CD8-positive, alpha-beta memory T cell (primary cell): ENCODE measurements around the gene TBC1D24. TPM values are rescaled to one million over a fixed set of nuclear protein-coding genes. Genes with fewer than 3 reads are reported as not detected.

Experiments used
- CTCF ChIA-PET: fragments of 350-600 bp; sonication (Branson Sonifier 250); formaldehyde crosslinking; loops from one replicate; lab custom pipeline; 2021; ENCODE audit warnings: antibody characterized with exemption; lab: Charles Lee
- POLR2A ChIA-PET: fragments of 350-600 bp; sonication (Branson Sonifier 250); formaldehyde crosslinking; loops from one replicate; lab custom pipeline; 2021; ENCODE audit warnings: antibody characterized with exemption; lab: Charles Lee
- DNase-seq, 5 donors: peaks; one replicate each; pipeline versions ENCODE4 v3.0.0 to v3.0.0-alpha.2; 2020 to 2022; ENCODE audit warnings: mixed read lengths in 1 of 5
- H3K27ac ChIP-seq: one replicate; pipeline ENCODE4 v1.7.0; 2013; ENCODE audit warnings: low read depth, mild to moderate bottlenecking, low read length, moderate library complexity
- H3K27me3 ChIP-seq: 2 replicates; pipeline ENCODE4 v1.7.0; 2013; ENCODE audit warnings: low read length, mild to moderate bottlenecking; ENCODE audit not compliant: insufficient read depth, poor library complexity, severe bottlenecking
- H3K36me3 ChIP-seq: 2 replicates; pipeline ENCODE4 v1.7.0; 2013; ENCODE audit warnings: mild to moderate bottlenecking, low read length, moderate library complexity; ENCODE audit not compliant: insufficient read depth
- H3K4me1 ChIP-seq: 2 replicates; pipeline ENCODE4 v1.7.0; 2013; ENCODE audit warnings: mild to moderate bottlenecking, low read length, moderate library complexity; ENCODE audit not compliant: insufficient read depth
- H3K4me3 ChIP-seq: 2 replicates; pipeline ENCODE4 v1.7.0; 2013; ENCODE audit warnings: mild to moderate bottlenecking, low read length
- H3K9me3 ChIP-seq: 2 replicates; pipeline ENCODE4 v1.7.0; 2013; ENCODE audit warnings: mild to moderate bottlenecking, low read length
- H3K27ac Mint-ChIP-seq, 8 donors: one replicate each; pipeline ENCODE4 v1.8.0; 2020 to 2021; ENCODE audit warnings: mixed read lengths in 8 of 8, mild to moderate bottlenecking in 6 of 8, inconsistent platforms in 3 of 8, moderate library complexity in 3 of 8
- H3K27me3 Mint-ChIP-seq, 2 donors: one replicate each; pipeline ENCODE4 v1.8.0; 2020 to 2021; ENCODE audit warnings: mixed read lengths in 2 of 2, mild to moderate bottlenecking in 1 of 2, moderate library complexity in 1 of 2
- H3K36me3 Mint-ChIP-seq, 3 donors: one replicate each; pipeline ENCODE4 v1.8.0; 2020 to 2021; ENCODE audit warnings: mixed read lengths in 3 of 3, inconsistent platforms in 1 of 3, mild to moderate bottlenecking in 1 of 3
- H3K4me1 Mint-ChIP-seq, 3 donors: one replicate each; pipeline ENCODE4 v1.8.0; 2020 to 2021; ENCODE audit warnings: mixed read lengths in 3 of 3, inconsistent platforms in 1 of 3, mild to moderate bottlenecking in 1 of 3
- H3K4me3 Mint-ChIP-seq, 7 donors: one replicate each; pipeline ENCODE4 v1.8.0; 2020 to 2021; ENCODE audit warnings: mixed read lengths in 7 of 7, mild to moderate bottlenecking in 6 of 7, moderate library complexity in 4 of 7, inconsistent platforms in 2 of 7
- H3K9me3 Mint-ChIP-seq, 5 donors: one replicate each; pipeline ENCODE4 v1.8.0; 2020 to 2022; ENCODE audit warnings: mixed read lengths in 5 of 5, mild to moderate bottlenecking in 3 of 5, moderate library complexity in 2 of 5, inconsistent platforms in 1 of 5
- polyA plus RNA-seq: library from polyadenylated mRNA; unstranded; fragments of 300-500 nt; fragmentation: Illumina TruSeq; gene quantifications from one replicate; pipeline ENCODE4 v1.2.3, GENCODE V29; 2021
- total RNA-seq, 2 experiments: library from RNA; stranded (reverse); gene quantifications; one replicate each; pipeline ENCODE4 v1.2.3, GENCODE V29; 2021

Gene TBC1D24
- total and polyA plus RNA-seq, 3 experiments from 2014 or later: 3.5 to 32.7 (median 28.3) TPM

DNA sequence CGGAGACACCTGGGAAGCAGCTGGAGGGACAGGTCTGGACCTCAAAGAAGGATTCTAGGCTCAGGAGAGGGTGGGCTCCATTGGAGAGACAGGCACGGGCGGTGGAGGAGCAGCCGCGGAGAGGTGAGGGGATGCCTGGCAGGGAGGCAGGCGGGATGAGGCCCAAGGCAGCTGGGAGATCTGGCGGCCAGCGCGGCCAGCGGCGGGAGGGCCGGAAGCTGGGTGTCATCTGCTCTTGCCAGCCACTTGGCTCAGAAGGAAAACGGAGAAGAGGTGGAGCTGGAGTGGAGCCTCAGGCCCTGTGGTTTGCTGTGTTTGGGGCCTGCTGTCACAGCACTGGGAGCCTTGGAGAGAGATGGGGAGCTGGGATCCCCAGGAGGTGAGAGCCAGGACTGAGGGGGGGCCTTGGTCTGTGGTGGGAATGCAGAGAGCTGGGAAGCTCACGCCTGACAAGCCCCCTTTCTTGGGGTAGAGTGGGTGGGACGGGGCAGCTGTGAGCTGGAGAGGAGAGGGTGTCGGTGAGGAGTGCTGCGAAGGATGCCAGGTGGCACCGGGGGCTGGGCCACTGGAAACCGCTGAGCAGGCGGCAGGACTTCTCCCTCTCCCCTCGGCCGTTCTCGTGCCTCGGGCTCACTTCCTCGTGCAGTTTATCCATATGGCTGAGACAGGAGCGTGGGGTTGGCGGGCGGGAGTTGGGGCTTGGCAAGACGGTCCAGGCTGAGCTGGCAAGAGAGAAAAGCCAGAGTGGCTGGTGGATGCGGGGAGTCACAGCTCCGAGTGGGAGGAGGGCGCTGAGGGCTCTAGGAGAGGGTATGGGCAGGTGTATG lies 8.0 kb downstream of the TBC1D24 start:
- no peaks in the 10 kb centered on the region for H3K9me3 Mint-ChIP-seq
- peaks cover 0 to 2% (median 0%) of the 10 kb centered on the region in 3 donors for H3K36me3 Mint-ChIP-seq
- H3K27ac Mint-ChIP-seq: peak overlapping the region in 5 of 8 donors; percentile 4 to 61 (median 60)
- Histone ChIP-seq H3K4me1 (peaks cover 14% of the 10 kb centered on the region), H3K4me3 (no peak overlapping the region), H3K36me3 (no peaks in the 10 kb centered on the region), H3K27me3 (no peaks in the 10 kb centered on the region), H3K9me3 (no peaks in the 10 kb centered on the region), H3K27ac (no peak overlapping the region)
- H3K4me3 Mint-ChIP-seq: peak overlapping the region in 1 of 7 donors; percentile 29
- DNase-seq: no peak
- peaks cover 13 to 28% (median 16%) of the 10 kb centered on the region in 3 donors for H3K4me1 Mint-ChIP-seq
- ChIA-PET POLR2A (no interaction called here), CTCF (interaction anchor here (1.6 kb wide), 1 partner anchor 18 kb away, joined by 3 read pairs; no protein-coding TSS in a partner anchor)
- no peaks in the 10 kb centered on the region for H3K27me3 Mint-ChIP-seq

DNA sequence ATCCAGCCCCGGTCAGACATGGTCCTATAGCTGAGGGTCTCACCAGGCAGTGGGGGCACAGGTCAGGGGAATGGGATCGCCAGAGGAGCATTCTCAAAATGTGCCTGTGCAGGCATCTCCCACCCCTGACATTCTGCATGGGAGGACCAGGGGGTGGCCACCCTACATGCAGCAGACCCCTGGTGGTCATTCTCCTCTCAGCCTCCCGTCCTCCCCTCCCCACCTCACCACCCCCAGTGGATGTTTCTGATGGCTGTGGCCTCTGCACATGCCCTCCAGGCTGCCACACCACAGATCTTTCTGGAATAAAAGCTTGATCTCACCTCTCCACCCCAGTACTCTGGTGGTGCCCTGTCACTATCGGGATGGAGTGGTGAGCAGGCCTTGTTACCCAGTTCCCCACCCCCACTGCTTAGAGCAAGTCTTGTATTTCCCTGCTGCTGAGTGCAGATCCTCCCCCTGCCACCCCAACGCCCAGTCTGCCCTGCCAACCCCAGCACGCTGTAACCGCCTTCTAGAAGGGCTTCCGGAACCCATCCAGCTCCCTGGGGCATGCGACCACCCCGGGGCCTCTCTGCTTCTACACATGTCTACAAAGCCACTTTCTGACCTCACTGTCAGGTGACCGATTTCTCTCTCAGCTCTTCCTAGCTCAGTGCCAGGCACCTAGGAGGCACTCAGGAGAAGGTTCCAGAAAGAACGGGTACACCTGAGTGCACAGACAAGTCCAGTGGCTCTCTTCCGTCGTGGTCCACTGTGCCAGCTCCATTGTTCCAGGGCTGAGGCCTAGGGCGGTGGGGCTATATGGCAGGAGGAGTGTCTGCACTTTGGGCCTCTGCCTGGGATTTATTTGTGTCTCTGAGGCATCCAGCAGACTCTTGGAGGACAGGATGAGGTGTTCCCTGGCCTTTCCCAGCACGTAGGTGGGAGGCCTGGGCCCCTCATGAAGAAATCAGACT lies 9.3 kb downstream of the TBC1D24 start:
- H3K4me3 ChIP-seq: no peak overlapping the region
- CTCF ChIA-PET: no interaction called here
- POLR2A ChIA-PET: no interaction called here
- H3K9me3 Mint-ChIP-seq: no peaks in the 10 kb centered on the region
- H3K4me3 Mint-ChIP-seq: no peak overlapping the region
- peak overlapping the region in 2 of 8 donors; percentile 44 to 55 for H3K27ac Mint-ChIP-seq
- H3K36me3 ChIP-seq: no peaks in the 10 kb centered on the region
- H3K27me3 Mint-ChIP-seq: no peaks in the 10 kb centered on the region
- peak overlapping the region; percentile 24 for H3K27ac ChIP-seq
- H3K9me3 ChIP-seq: no peaks in the 10 kb centered on the region
- peaks cover 0 to 2% (median 0%) of the 10 kb centered on the region in 3 donors for H3K36me3 Mint-ChIP-seq
- peaks cover 13 to 28% (median 16%) of the 10 kb centered on the region in 3 donors for H3K4me1 Mint-ChIP-seq
- H3K4me1 ChIP-seq: peaks cover 14% of the 10 kb centered on the region
- H3K27me3 ChIP-seq: no peaks in the 10 kb centered on the region
- no peak for DNase-seq

DNA sequence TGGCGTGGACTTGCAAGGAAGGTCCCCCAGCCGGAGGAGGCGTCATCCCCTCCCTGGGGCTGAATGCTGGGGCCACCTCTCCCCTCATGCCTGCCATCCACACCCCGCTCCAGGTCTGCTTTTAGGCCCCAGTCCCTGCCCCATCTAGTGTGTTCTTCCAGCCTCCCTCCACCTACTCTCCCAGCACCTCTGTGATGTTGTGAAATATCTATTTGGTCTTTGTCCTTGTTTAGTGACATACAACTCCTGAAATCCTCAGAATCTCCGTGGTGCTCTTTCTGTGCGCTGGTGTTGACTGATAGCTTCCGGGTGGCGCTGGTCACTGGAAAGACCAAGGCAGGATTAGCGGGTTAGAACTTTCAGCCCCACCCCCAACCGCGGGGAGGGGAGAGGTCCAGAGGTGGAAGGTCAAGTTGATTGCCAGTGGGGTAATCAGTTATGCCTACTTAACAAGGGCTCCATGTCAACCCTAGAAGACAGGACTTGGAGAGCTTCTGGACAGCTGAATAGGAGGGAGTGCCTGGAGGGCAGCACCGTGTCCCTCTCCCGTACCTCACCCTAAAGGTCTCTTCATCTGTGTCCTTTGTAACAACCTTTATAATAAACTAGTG lies 10.1 kb downstream of the TBC1D24 start:
- no peak for DNase-seq
- H3K4me3 ChIP-seq: no peak overlapping the region
- H3K36me3 ChIP-seq: no peaks in the 10 kb centered on the region
- Mint-ChIP-seq H3K4me3 (peak overlapping the region in 2 of 7 donors; percentile 28 to 80), H3K9me3 (no peaks in the 10 kb centered on the region), H3K4me1 (peaks cover 13 to 28% (median 16%) of the 10 kb centered on the region in 3 donors), H3K27ac (peak overlapping the region in 5 of 8 donors; percentile 0 to 74 (median 40)), H3K36me3 (peaks cover 0 to 2% (median 0%) of the 10 kb centered on the region in 3 donors), H3K27me3 (no peaks in the 10 kb centered on the region)
- ChIA-PET POLR2A (no interaction called here), CTCF (no interaction called here)
- H3K4me1 ChIP-seq: peaks cover 14% of the 10 kb centered on the region
- peak overlapping the region; percentile 24 for H3K27ac ChIP-seq
- no peaks in the 10 kb centered on the region for H3K9me3 ChIP-seq
- H3K27me3 ChIP-seq: no peaks in the 10 kb centered on the region

DNA sequence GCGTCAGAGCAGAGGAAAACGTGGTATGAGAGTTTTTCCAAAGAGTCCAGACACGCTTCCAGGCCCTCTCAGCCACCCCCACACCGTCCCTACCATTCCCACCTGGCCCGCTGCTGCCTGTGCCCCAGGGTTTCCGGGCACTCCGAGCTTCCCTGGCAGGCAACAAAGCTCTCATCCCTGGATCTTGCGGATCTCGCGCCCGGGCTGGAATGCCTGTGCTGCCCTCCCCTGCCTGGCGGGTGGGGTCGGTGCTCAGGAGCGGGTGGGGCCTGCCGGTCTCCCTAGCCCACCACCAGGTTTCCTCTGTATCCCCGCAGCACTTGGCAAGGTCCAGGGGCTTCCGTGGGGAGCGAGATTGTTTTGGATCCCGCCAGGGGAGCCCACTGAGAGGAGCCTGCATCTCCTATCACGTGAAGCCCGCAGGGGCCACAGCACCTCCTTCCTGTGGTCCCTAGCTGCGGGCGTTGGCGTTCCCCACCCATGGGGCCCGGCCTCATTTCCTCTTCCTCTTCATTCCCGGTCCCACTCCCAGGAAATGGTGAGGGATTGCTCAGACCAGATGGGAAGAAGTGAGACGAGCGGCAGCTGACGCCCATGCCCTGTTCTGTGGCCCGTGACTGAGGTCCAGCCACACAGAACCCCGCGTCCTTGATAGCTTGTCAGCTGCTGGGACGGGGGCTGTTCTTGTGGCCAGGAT lies 11.0 kb downstream of the TBC1D24 start:
- CTCF ChIA-PET: interaction anchor here (1.4 to 1.5 kb wide), 4 partner anchors 11 to 291 kb away, joined by 3 to 9 read pairs (median 4); partner anchors contain the start of gene TBC1D24
- H3K4me1 ChIP-seq: peaks cover 14% of the 10 kb centered on the region
- no peaks in the 10 kb centered on the region for H3K27me3 ChIP-seq
- Mint-ChIP-seq H3K9me3 (no peaks in the 10 kb centered on the region), H3K27ac (peak overlapping the region in 1 of 8 donors; percentile 83), H3K27me3 (no peaks in the 10 kb centered on the region), H3K4me1 (peaks cover 13 to 28% (median 16%) of the 10 kb centered on the region in 3 donors), H3K4me3 (no peak overlapping the region), H3K36me3 (no peaks in the 10 kb centered on the region)
- POLR2A ChIA-PET: no interaction called here
- H3K36me3 ChIP-seq: no peaks in the 10 kb centered on the region
- no peak overlapping the region for H3K27ac ChIP-seq
- no peak overlapping the region for H3K4me3 ChIP-seq
- H3K9me3 ChIP-seq: no peaks in the 10 kb centered on the region
- no peak for DNase-seq

DNA sequence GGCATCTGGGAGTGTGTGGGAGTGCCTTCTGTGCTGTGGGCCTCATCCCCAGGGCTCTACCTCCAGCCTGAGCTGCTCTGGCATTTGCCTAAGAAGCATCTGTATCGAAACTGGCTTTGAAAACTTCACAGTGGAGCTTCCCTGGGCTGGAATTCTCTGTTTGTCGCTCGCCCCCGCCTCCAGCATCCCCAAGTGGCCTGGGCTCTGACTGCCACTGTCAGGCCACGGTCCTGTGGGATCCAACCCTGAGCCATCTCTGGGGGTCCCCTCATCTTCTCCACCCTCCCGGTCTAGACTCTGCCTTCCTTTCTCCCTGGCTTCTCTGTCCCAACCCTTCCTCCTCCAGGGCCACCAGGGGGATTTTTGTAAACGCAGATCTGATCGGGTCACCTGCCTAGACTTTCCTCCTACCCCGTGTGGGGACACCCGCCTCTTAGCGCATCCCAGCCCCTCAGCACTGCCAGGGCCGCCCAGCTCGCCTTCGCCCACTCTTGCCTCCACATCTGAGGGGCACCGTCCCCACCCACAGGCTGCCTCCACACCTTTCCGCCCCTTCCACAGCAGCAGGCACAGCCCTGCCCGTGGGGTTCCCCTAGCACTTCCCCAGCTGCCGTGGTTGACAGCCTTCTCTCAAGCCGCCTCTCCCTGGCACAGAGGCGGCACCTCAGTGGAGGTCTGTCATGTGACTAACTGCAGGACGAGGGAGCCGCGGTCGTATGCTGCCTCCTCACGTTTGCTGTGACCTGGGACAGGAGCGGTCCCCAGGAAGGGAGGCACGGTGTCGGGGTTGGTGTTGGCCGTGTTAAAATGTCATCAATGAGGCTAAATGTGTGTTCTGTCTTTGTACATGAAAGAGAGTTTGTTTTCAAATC lies 12.0 kb downstream of the TBC1D24 start:
- peak; percentile 65 to 87 (median 75) for DNase-seq
- peak overlapping the region; percentile 4 to 96 (median 80) for H3K27ac Mint-ChIP-seq
- H3K4me3 Mint-ChIP-seq: peak overlapping the region in 5 of 7 donors; percentile 56 to 69 (median 63)
- POLR2A ChIA-PET: interaction anchor here (1.3 kb wide), 1 partner anchor 12 kb away, joined by 3 read pairs; the partner anchor contains the start of gene TBC1D24
- Histone ChIP-seq H3K27ac (no peak overlapping the region), H3K4me3 (no peak overlapping the region), H3K27me3 (no peaks in the 10 kb centered on the region), H3K36me3 (no peaks in the 10 kb centered on the region), H3K9me3 (no peaks in the 10 kb centered on the region), H3K4me1 (peaks cover 14% of the 10 kb centered on the region)
- H3K4me1 Mint-ChIP-seq: peaks cover 13 to 28% (median 16%) of the 10 kb centered on the region in 3 donors
- no peaks in the 10 kb centered on the region for H3K36me3 Mint-ChIP-seq
- H3K27me3 Mint-ChIP-seq: no peaks in the 10 kb centered on the region
- CTCF ChIA-PET: interaction anchor here (1.0 to 1.5 kb wide), 6 partner anchors 12 to 292 kb away, joined by 3 to 9 read pairs (median 3); partner anchors contain the start of genes ECI1 and TBC1D24
- H3K9me3 Mint-ChIP-seq: no peaks in the 10 kb centered on the region

DNA sequence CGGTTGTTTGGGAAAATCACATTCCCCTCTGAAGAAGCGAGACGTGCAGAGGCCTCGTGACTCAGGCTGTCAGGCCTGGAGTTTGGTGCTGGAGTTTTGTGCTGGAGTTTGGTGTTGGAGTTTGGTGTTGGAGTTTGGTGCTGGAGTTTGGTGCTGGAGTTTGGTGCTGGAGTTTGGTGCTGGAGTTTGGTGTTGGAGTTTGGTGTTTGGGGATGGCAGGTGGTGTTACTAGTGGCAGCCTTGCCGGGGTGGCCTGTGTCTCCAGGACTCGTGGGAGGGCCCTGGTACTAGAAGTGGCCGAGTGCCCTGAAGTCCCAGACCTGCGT lies 12.6 kb downstream of the TBC1D24 start:
- Mint-ChIP-seq H3K4me1 (peaks cover 13 to 25% (median 16%) of the 10 kb centered on the region in 3 donors), H3K27ac (peak overlapping the region in 7 of 8 donors; percentile 4 to 96 (median 83)), H3K27me3 (no peaks in the 10 kb centered on the region), H3K4me3 (peak overlapping the region in 4 of 7 donors; percentile 56 to 66 (median 62)), H3K36me3 (peaks cover 0 to 2% (median 0%) of the 10 kb centered on the region in 3 donors), H3K9me3 (no peaks in the 10 kb centered on the region)
- ChIA-PET CTCF (interaction anchor here (0.7 to 1.9 kb wide), 5 partner anchors 13 to 292 kb away, joined by 3 to 6 read pairs (median 3); partner anchors contain the start of genes ECI1 and TBC1D24), POLR2A (interaction anchor here (1.3 kb wide), 1 partner anchor 13 kb away, joined by 3 read pairs; the partner anchor contains the start of gene TBC1D24)
- H3K36me3 ChIP-seq: no peaks in the 10 kb centered on the region
- no peaks in the 10 kb centered on the region for H3K9me3 ChIP-seq
- H3K4me3 ChIP-seq: no peak overlapping the region
- no peak for DNase-seq
- peaks cover 14% of the 10 kb centered on the region for H3K4me1 ChIP-seq
- H3K27ac ChIP-seq: no peak overlapping the region
- no peaks in the 10 kb centered on the region for H3K27me3 ChIP-seq
